ENCODE measurements around the gene SELENOF.

DNA sequence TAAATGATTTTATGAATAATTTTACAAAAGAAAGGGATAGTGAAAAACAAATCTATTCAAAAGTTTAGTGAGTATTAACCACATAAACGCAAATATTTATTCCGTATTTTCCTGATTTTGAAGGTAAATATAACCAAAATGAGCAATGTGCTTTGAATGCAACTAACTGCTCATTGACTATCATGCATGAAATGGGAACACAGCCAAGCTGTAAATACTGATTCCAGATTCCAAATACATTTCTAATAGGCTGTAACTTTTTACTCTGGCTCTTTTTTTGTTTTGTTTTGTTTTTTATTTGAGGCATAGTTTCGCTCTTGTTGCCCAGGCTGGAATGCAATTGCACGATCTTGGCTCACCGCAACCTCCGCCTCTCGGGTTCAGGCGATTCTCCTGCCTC, 41.8 kb downstream of the SELENOF start:
- TF ChIP-seq POLR2A (IDR thresholded peaks at IDR 0.05; ENCODE audit: low read length) (no peak), NPAS2 (CRISPR knock-in tag; IDR thresholded peaks at IDR 0.05; ENCODE audit: borderline replicate concordance) (no peak), MAFK (IDR thresholded peaks at IDR 0.05; ENCODE audit: partially characterized antibody) (no peak)
- TF ChIP-seq, protein P1, sequence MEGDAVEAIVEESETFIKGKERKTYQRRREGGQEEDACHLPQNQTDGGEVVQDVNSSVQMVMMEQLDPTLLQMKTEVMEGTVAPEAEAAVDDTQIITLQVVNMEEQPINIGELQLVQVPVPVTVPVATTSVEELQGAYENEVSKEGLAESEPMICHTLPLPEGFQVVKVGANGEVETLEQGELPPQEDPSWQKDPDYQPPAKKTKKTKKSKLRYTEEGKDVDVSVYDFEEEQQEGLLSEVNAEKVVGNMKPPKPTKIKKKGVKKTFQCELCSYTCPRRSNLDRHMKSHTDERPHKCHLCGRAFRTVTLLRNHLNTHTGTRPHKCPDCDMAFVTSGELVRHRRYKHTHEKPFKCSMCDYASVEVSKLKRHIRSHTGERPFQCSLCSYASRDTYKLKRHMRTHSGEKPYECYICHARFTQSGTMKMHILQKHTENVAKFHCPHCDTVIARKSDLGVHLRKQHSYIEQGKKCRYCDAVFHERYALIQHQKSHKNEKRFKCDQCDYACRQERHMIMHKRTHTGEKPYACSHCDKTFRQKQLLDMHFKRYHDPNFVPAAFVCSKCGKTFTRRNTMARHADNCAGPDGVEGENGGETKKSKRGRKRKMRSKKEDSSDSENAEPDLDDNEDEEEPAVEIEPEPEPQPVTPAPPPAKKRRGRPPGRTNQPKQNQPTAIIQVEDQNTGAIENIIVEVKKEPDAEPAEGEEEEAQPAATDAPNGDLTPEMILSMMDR (IDR thresholded peaks at IDR 0.05): no peak

Data from A549 (cell line).